ENCODE data around the gene FAM110D.

DNA sequence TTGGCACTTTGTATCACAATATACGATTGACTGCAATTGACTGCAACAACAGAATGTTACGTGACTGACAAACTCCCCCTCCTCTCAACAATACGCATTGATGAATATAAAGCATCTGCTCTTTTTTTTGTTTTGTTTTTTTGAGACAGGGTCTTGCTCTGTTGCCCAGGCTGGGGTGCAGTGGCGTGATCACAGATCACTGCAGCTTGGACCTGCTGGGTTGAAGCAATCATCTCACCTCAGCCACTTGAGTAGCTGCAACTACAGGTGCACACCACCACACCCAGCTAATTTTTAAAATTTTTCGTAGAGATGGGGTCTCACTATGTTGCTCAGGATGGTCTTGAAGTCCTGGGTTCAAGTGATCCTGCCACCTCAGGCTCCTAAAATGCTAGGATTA lies 53.8 kb downstream of the FAM110D start:
- no peak for TF ChIP-seq POLR2AphosphoS5 (IDR thresholded peaks at IDR 0.05; ENCODE audit: low read depth, low read length)
- TF ChIP-seq, protein P1, sequence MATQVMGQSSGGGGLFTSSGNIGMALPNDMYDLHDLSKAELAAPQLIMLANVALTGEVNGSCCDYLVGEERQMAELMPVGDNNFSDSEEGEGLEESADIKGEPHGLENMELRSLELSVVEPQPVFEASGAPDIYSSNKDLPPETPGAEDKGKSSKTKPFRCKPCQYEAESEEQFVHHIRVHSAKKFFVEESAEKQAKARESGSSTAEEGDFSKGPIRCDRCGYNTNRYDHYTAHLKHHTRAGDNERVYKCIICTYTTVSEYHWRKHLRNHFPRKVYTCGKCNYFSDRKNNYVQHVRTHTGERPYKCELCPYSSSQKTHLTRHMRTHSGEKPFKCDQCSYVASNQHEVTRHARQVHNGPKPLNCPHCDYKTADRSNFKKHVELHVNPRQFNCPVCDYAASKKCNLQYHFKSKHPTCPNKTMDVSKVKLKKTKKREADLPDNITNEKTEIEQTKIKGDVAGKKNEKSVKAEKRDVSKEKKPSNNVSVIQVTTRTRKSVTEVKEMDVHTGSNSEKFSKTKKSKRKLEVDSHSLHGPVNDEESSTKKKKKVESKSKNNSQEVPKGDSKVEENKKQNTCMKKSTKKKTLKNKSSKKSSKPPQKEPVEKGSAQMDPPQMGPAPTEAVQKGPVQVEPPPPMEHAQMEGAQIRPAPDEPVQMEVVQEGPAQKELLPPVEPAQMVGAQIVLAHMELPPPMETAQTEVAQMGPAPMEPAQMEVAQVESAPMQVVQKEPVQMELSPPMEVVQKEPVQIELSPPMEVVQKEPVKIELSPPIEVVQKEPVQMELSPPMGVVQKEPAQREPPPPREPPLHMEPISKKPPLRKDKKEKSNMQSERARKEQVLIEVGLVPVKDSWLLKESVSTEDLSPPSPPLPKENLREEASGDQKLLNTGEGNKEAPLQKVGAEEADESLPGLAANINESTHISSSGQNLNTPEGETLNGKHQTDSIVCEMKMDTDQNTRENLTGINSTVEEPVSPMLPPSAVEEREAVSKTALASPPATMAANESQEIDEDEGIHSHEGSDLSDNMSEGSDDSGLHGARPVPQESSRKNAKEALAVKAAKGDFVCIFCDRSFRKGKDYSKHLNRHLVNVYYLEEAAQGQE (IDR thresholded peaks at IDR 0.05; ENCODE audit: insufficient read depth in 1 of 2, low read depth in 2 of 2, low read length in 2 of 2) = no peak
- no peak for TF ChIP-seq TAF1 (IDR thresholded peaks at IDR 0.05; ENCODE audit: borderline replicate concordance, insufficient read depth, low read length)
- TF ChIP-seq SIN3A (IDR thresholded peaks at IDR 0.05; ENCODE audit: borderline replicate concordance, insufficient read depth, low read length) = no peak
